GM23338 (cell line): Measurements from ENCODE around the gene CNPY3. TPM values are rescaled to one million over a fixed set of nuclear protein-coding genes. Genes with fewer than 3 reads are reported as not detected.
A peak's percentile ranks its signal among the peaks of the same experiment; 100 is the strongest.

Source experiments
- ATAC-seq: fragments of 200-7000 bp; cut with Tn5 transposase; 3 replicates; pipeline ENCODE4 v1.9.1; 2020
- DNase-seq: peaks from one replicate; pipeline ENCODE4 v3.0.0-alpha.2; 2015; ENCODE audit warnings: low spot score
- H2AFZ ChIP-seq: fragments of 200-600 bp; sonication (generic); 2 replicates; pipeline ENCODE4 v1.8.0; 2016; ENCODE audit warnings: antibody characterized with exemption, mild to moderate bottlenecking, moderate library complexity
- H3F3A ChIP-seq: fragments of 200-600 bp; sonication (generic); replicated peaks from 2 replicates; pipeline ENCODE4 v1.8.0; 2017; ENCODE audit warnings: antibody characterized with exemption, mixed run types, low read depth
- H3K27ac ChIP-seq: fragments of 200-600 bp; sonication (generic); 2 replicates; pipeline ENCODE4 v1.6.1; 2016; ENCODE audit warnings: low read depth
- H3K27me3 ChIP-seq: fragments of 200-600 bp; sonication (generic); 2 replicates; pipeline ENCODE4 v1.8.0; 2016; ENCODE audit warnings: mild to moderate bottlenecking, mixed run types, moderate library complexity; ENCODE audit not compliant: insufficient read depth
- H3K36me3 ChIP-seq: fragments of 200-600 bp; sonication (generic); 2 replicates; pipeline ENCODE4 v1.8.0; 2016; ENCODE audit warnings: mild to moderate bottlenecking; ENCODE audit not compliant: insufficient read depth
- H3K4me1 ChIP-seq: fragments of 200-600 bp; sonication (generic); 2 replicates; pipeline ENCODE4 v1.8.0; 2016; ENCODE audit warnings: mild to moderate bottlenecking, moderate library complexity; ENCODE audit not compliant: insufficient read depth
- H3K4me2 ChIP-seq: fragments of 200-600 bp; sonication (generic); 2 replicates; pipeline ENCODE4 v1.7.1; 2017; ENCODE audit warnings: mixed run types
- H3K4me3 ChIP-seq: fragments of 200-600 bp; sonication (generic); 2 replicates; pipeline ENCODE4 v1.6.1; 2016; ENCODE audit warnings: mixed run types
- H3K79me2 ChIP-seq: fragments of 200-600 bp; sonication (generic); replicated peaks from 2 replicates; pipeline ENCODE4 v1.8.0; 2017; ENCODE audit warnings: mild to moderate bottlenecking; ENCODE audit not compliant: insufficient read depth
- H3K9me2 ChIP-seq: fragments of 200-600 bp; sonication (generic); 2 replicates; pipeline ENCODE4 v1.8.0; 2017; ENCODE audit not compliant: insufficient read depth
- H4K20me1 ChIP-seq: fragments of 200-600 bp; sonication (generic); replicated peaks from 2 replicates; pipeline ENCODE4 v1.8.0; 2017; ENCODE audit warnings: mild to moderate bottlenecking; ENCODE audit not compliant: insufficient read depth
- H3K27ac Mint-ChIP-seq: 2 replicates; pipeline ENCODE4 v1.8.0; 2020; ENCODE audit warnings: inconsistent platforms, mild to moderate bottlenecking, moderate library complexity, mixed read lengths
- H3K27me3 Mint-ChIP-seq: 3 replicates; pipeline ENCODE4 v1.8.0; 2022; ENCODE audit warnings: low read depth, mild to moderate bottlenecking, moderate library complexity, mixed read lengths, inconsistent platforms; ENCODE audit not compliant: insufficient read depth, poor library complexity
- H3K36me3 Mint-ChIP-seq: 3 replicates; pipeline ENCODE4 v1.8.0; 2021; ENCODE audit warnings: low read depth, mild to moderate bottlenecking, inconsistent platforms, moderate library complexity, mixed read lengths
- H3K4me1 Mint-ChIP-seq: 3 replicates; pipeline ENCODE4 v1.8.0; 2020; ENCODE audit warnings: mild to moderate bottlenecking, inconsistent platforms, mixed read lengths
- H3K4me3 Mint-ChIP-seq: 3 replicates; pipeline ENCODE4 v1.8.0; 2021; ENCODE audit warnings: moderate library complexity, mild to moderate bottlenecking, inconsistent platforms, mixed read lengths
- H3K9me3 Mint-ChIP-seq: 3 replicates; pipeline ENCODE4 v1.8.0; 2020; ENCODE audit warnings: moderate library complexity, mild to moderate bottlenecking, inconsistent platforms, mixed read lengths
- CREB1 ChIP-seq: fragments of 250-450 bp; sonication (Bioruptor Pico); IDR thresholded peaks from 2 replicates; pipeline ENCODE4 v1.5.0; 2020; ENCODE audit warnings: low read depth, mild to moderate bottlenecking, moderate library complexity
- EZH2 ChIP-seq: fragments of 200-600 bp; sonication (generic); IDR thresholded peaks from one replicate; pipeline ENCODE4 v1.8.0; 2017; ENCODE audit warnings: antibody characterized with exemption, mild to moderate bottlenecking, low read depth; ENCODE audit not compliant: unreplicated experiment
- EZH2phosphoT487 ChIP-seq: fragments of 200-600 bp; sonication (generic); IDR thresholded peaks from one replicate; pipeline ENCODE4 v1.8.1; 2018; ENCODE audit warnings: antibody characterized with exemption; ENCODE audit not compliant: unreplicated experiment
- JUNB ChIP-seq: IDR thresholded peaks from one replicate; pipeline ENCODE4 v1.6.1; 2016; ENCODE audit warnings: antibody characterized with exemption; ENCODE audit not compliant: unreplicated experiment
- NANOG ChIP-seq: IDR thresholded peaks from 2 replicates; pipeline ENCODE4 v1.6.1; 2016; ENCODE audit warnings: antibody characterized with exemption, borderline replicate concordance
- POLR2AphosphoS5 ChIP-seq: IDR thresholded peaks from 2 replicates; pipeline ENCODE4 v1.6.1; 2016; ENCODE audit warnings: antibody characterized with exemption, low read depth
- STAT1 ChIP-seq: IDR thresholded peaks from one replicate; pipeline ENCODE4 v1.6.1; 2016; ENCODE audit warnings: antibody characterized with exemption; ENCODE audit not compliant: unreplicated experiment
- ZNF114 ChIP-seq: fragments of 250-450 bp; sonication (Bioruptor Pico); IDR thresholded peaks from 2 replicates; pipeline ENCODE4 v1.5.0; 2020; ENCODE audit warnings: mild to moderate bottlenecking, moderate library complexity
- ZNF331 ChIP-seq: fragments of 250-450 bp; sonication (Bioruptor Pico); IDR thresholded peaks from 2 replicates; pipeline ENCODE4 v1.5.0; 2020; ENCODE audit warnings: low read depth, mild to moderate bottlenecking, moderate library complexity
- polyA plus RNA-seq: library from polyadenylated mRNA; unstranded; fragments of >200 nt; fragmentation: Nextera tagmentation; extraction: Ambion mirVana; gene quantifications from 2 replicates; pipeline ENCODE4 v1.2.1, GENCODE V29; 2016
- total RNA-seq: library from RNA; depleted of rRNA; stranded (reverse); fragments of >200 nt; shearing (Covaris generic); gene quantifications from 2 replicates; pipeline ENCODE4 v1.2.3, GENCODE V29; 2014
- TF ChIP-seq, protein P1 (sequence below), 2 experiments: fragments of 200-600 bp in 1 of 2; sonication (generic) in 1 of 2; conservative IDR thresholded peaks; 2 replicates each; pipeline versions ENCODE4 v1.5.1 to v1.6.1; 2016 to 2017; ENCODE audit warnings: antibody characterized with exemption in 2 of 2, low read depth in 2 of 2, mild to moderate bottlenecking in 2 of 2, moderate library complexity in 1 of 2
- TF ChIP-seq, protein P2 (sequence below): IDR thresholded peaks from one replicate; pipeline ENCODE4 v1.6.1; 2018; ENCODE audit warnings: antibody characterized with exemption; ENCODE audit not compliant: unreplicated experiment
- TF ChIP-seq, protein P3 (sequence below): IDR thresholded peaks from 2 replicates; pipeline ENCODE4 v1.6.1; 2016; ENCODE audit warnings: antibody characterized with exemption

CNPY3 gene
- total and polyA plus RNA-seq, 2 experiments from 2014 or later, result 67.0 to 74.5 TPM

DNA sequence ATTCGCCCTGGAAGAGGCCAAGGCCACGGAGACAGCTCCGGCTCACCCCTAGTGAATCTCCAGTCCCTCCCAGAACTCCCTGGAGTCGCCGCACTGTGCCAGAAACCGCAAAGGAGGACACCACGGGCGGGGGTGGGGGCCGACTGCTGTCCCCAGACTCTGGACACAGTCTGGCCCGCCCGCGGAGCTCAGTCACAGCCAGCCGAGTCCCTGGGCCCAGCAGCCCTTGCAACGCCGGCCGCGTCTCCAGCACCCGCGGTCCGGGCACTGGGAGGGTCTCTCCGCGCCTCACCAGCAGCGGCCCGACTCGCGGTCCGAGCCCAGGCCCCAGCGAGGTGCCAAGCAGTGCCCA lies 49.2 kb downstream of the CNPY3 start (continued):
- TF ChIP-seq, protein P1, sequence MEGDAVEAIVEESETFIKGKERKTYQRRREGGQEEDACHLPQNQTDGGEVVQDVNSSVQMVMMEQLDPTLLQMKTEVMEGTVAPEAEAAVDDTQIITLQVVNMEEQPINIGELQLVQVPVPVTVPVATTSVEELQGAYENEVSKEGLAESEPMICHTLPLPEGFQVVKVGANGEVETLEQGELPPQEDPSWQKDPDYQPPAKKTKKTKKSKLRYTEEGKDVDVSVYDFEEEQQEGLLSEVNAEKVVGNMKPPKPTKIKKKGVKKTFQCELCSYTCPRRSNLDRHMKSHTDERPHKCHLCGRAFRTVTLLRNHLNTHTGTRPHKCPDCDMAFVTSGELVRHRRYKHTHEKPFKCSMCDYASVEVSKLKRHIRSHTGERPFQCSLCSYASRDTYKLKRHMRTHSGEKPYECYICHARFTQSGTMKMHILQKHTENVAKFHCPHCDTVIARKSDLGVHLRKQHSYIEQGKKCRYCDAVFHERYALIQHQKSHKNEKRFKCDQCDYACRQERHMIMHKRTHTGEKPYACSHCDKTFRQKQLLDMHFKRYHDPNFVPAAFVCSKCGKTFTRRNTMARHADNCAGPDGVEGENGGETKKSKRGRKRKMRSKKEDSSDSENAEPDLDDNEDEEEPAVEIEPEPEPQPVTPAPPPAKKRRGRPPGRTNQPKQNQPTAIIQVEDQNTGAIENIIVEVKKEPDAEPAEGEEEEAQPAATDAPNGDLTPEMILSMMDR (conservative IDR thresholded peaks at IDR 0.05; ENCODE audit: low read depth in 2 of 2), result no peak
- no peak for TF ChIP-seq POLR2AphosphoS5

DNA sequence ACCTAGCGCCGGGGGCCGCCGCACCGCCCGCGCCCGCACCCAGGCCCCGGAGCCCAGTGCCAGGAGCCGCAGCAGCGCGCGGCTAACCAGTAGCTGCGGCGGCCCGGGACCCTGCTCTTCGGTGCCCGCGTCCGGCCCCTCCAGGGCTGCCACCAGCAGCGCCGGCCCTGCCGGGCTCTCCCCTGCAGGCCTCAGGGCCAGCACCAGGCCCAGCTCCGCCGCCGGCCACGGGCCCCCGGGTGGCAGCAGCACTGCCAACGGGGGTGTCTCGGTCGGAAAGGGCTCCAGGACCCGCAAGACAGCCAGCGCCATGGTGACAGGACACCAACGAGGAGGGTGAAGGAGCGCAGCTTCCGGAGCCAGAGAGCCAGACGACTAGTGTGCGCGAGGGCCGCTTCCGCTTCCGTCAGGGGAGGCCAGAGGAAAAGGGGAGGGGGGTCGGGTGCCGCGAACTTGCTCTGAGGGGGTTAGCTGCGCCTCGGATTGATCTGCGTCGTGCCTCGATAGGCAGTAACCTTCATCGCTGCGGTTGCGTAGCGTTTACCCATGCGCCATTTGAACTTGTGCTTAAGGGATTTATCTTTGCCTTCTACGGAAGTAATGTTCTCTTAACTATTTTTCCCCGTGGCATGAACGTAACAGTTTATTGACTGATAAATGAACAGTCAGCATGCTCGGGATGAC lies 49.7 kb downstream of the CNPY3 start, which contains the start of gene PEX6:
Gene PEX6 (minus strand): TSS at position 343 of the 684 bp plus-strand sequence. CDS start 31 bp downstream, at position 312.
- Histone ChIP-seq H3K4me1 (peaks cover 12% of the 10 kb centered on the region), H3K79me2 (peaks cover 5% of the 10 kb centered on the region; the same call in 1 of the 2 replicates), H4K20me1 (no peaks in the 10 kb centered on the region; the same call in 1 of the 2 replicates), H3K27me3 (no peaks in the 10 kb centered on the region), H2AFZ (peak within 1 kb of the TSS; percentile 92), H3K36me3 (no peaks in the 10 kb centered on the region), H3K27ac (peak within 1 kb of the TSS; percentile 84), H3K4me3 (peak within 1 kb of the TSS; percentile 99), H3F3A (peaks cover 15% of the 10 kb centered on the region; the same call in 1 of the 2 replicates), H3K4me2 (peak within 1 kb of the TSS; percentile 75), H3K9me2 (no peaks in the 10 kb centered on the region)
- peak; percentile 93 for ATAC-seq
- Mint-ChIP-seq H3K36me3 (0 out of 3 replicates have a peak, but pooled peaks cover under 1% of the 10 kb centered on the region), H3K27me3 (peaks cover 8% of the 10 kb centered on the region), H3K4me3 (peak within 1 kb of the TSS; percentile 83), H3K4me1 (peaks cover 15% of the 10 kb centered on the region), H3K27ac (peak within 1 kb of the TSS; percentile 94), H3K9me3 (no peaks in the 10 kb centered on the region)
- peak; percentile 99 for DNase-seq
- peak; percentile 96 for TF ChIP-seq POLR2AphosphoS5
- TF ChIP-seq ZNF114 (CRISPR knock-in tag), result no peak
- TF ChIP-seq, protein P1 (conservative IDR thresholded peaks at IDR 0.05; ENCODE audit: low read depth in 2 of 2), result no peak
- TF ChIP-seq ZNF331 (CRISPR knock-in tag), result no peak
- TF ChIP-seq NANOG, result no peak
- TF ChIP-seq, protein P2, sequence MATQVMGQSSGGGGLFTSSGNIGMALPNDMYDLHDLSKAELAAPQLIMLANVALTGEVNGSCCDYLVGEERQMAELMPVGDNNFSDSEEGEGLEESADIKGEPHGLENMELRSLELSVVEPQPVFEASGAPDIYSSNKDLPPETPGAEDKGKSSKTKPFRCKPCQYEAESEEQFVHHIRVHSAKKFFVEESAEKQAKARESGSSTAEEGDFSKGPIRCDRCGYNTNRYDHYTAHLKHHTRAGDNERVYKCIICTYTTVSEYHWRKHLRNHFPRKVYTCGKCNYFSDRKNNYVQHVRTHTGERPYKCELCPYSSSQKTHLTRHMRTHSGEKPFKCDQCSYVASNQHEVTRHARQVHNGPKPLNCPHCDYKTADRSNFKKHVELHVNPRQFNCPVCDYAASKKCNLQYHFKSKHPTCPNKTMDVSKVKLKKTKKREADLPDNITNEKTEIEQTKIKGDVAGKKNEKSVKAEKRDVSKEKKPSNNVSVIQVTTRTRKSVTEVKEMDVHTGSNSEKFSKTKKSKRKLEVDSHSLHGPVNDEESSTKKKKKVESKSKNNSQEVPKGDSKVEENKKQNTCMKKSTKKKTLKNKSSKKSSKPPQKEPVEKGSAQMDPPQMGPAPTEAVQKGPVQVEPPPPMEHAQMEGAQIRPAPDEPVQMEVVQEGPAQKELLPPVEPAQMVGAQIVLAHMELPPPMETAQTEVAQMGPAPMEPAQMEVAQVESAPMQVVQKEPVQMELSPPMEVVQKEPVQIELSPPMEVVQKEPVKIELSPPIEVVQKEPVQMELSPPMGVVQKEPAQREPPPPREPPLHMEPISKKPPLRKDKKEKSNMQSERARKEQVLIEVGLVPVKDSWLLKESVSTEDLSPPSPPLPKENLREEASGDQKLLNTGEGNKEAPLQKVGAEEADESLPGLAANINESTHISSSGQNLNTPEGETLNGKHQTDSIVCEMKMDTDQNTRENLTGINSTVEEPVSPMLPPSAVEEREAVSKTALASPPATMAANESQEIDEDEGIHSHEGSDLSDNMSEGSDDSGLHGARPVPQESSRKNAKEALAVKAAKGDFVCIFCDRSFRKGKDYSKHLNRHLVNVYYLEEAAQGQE, result no peak
- peak; percentile 66; the same call in 1 of the 2 replicates for TF ChIP-seq CREB1 (CRISPR knock-in tag)
- no peak for TF ChIP-seq JUNB
- TF ChIP-seq STAT1, result no peak
- TF ChIP-seq EZH2phosphoT487, result no peak
- TF ChIP-seq, protein P3, sequence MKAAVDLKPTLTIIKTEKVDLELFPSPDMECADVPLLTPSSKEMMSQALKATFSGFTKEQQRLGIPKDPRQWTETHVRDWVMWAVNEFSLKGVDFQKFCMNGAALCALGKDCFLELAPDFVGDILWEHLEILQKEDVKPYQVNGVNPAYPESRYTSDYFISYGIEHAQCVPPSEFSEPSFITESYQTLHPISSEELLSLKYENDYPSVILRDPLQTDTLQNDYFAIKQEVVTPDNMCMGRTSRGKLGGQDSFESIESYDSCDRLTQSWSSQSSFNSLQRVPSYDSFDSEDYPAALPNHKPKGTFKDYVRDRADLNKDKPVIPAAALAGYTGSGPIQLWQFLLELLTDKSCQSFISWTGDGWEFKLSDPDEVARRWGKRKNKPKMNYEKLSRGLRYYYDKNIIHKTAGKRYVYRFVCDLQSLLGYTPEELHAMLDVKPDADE, result peak; percentile 85
- no peak for TF ChIP-seq EZH2
